SK-N-MC (cell line): ENCODE measurements around the gene ADGRL3.

Source experiments
- DNase-seq: peaks from one replicate; pipeline ENCODE4 v3.0.0-alpha.2; 2011; ENCODE audit warnings: low read depth, low spot score
- H3K27ac ChIP-seq: fragments of 200-600 bp; sonication (generic); 2 replicates; pipeline ENCODE4 v1.5.1; 2016; ENCODE audit warnings: mixed run types
- H3K36me3 ChIP-seq: fragments of 200-600 bp; sonication (generic); 2 replicates; pipeline ENCODE4 v1.6.1; 2017; ENCODE audit warnings: antibody characterized with exemption, low read length, mixed read lengths; ENCODE audit not compliant: insufficient read depth
- H3K4me3 ChIP-seq: fragments of 200-600 bp; sonication (generic); 2 replicates; pipeline ENCODE4 v1.5.1; 2016
- H3K9ac ChIP-seq: fragments of 200-600 bp; sonication (generic); 2 replicates; pipeline ENCODE4 v1.8.0; 2017; ENCODE audit warnings: mixed run types, mixed read lengths; ENCODE audit not compliant: insufficient read length
- H3K9me3 ChIP-seq: fragments of 200-600 bp; sonication (generic); 2 replicates; pipeline ENCODE4 v1.6.1; 2017; ENCODE audit warnings: low read depth, mild to moderate bottlenecking, antibody characterized with exemption, low read length, moderate library complexity, mixed read lengths
- EZH2 ChIP-seq: fragments of 200-600 bp; sonication (generic); IDR thresholded peaks from one replicate; pipeline ENCODE4 v1.6.1; 2017; ENCODE audit warnings: antibody characterized with exemption
- FOXP2 ChIP-seq: optimal IDR thresholded peaks from 2 replicates; pipeline ENCODE3; 2011; ENCODE audit warnings: mild to moderate bottlenecking, moderate library complexity; ENCODE audit not compliant: insufficient read depth; ENCODE audit errors: extremely low read length, control extremely low read depth
- POLR2AphosphoS5 ChIP-seq: IDR thresholded peaks from 2 replicates; pipeline ENCODE4 v1.6.1; 2012; ENCODE audit warnings: mild to moderate bottlenecking, low read depth, low read length, borderline replicate concordance

ADGRL3 gene

DNA sequence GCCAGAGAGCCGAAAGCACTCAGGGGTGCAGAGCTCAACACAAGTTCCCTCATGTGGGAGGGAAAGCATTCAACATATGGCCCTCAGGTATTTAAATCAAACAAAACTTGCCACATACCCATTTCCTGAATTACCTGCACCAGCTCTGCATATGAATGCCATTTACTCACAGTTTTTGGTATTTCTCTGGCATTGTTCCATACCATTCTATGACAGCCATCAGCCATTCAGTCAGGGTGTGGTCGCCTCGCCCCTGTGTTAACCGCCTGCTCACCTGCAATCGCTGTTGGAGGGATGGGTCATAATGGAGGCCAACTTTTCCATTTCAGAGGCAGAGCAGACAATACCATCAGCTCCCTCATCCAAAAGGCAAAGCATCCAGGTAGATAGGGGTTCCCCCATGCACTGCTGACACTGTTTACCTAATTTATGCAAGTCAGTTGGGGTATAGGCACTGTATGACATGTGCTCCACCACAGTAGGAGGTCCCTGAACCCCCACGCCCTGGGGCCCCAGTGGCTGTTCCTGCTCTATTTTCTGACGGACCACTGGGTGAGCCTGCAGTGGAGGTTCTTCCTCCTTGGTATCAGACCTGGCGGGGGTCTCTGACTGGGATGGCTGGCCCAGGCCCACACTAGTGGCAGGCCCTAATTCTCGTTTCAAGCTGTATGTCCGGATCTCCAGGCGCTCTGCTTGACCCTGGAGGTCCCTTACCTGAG lies 227.1 kb downstream of the ADGRL3 start:
- H3K4me3 ChIP-seq, result no peak overlapping the region
- no peak overlapping the region for H3K27ac ChIP-seq
- TF ChIP-seq POLR2AphosphoS5, result no peak
- no peak for TF ChIP-seq FOXP2
- TF ChIP-seq EZH2, result no peak
- no peak for DNase-seq
- H3K9me3 ChIP-seq, result no peaks in the 10 kb centered on the region
- H3K9ac ChIP-seq, result no peak overlapping the region
- H3K36me3 ChIP-seq, result no peaks in the 10 kb centered on the region

DNA sequence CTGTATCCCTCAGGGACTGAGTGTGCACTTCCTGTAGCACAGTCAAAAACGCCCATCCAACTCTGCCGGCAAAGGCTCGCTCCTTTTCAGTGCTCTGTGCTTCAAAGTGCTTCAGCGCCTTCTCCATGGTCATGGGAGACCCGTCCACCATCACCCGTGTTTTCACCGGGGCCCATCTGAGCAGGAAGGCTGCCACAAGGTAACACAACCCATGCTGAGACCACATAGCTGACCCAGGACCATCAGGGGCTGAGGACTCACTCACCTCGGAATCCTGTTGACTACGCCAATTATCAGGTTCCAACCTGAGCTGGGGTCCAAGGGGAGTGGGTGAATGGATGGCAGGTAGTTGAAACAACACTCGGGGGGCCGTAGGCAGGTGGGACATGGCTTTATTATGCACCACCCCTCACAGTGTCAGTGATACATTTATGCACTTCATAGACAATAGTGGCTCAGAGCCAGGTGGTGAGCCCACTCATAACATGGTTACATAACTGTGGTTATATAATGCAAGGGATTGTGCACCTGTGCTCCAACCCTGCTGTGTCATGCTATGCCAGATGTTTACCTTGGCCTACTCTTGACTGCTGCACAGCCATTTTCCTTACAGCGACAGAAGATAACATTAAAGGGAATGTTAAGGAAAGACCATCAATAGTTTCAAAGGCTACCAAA lies 227.8 kb downstream of the ADGRL3 start:
- H3K9me3 ChIP-seq, result no peaks in the 10 kb centered on the region
- H3K27ac ChIP-seq, result no peak overlapping the region
- H3K4me3 ChIP-seq, result no peak overlapping the region
- TF ChIP-seq EZH2, result no peak
- TF ChIP-seq POLR2AphosphoS5, result no peak
- TF ChIP-seq FOXP2, result no peak
- H3K36me3 ChIP-seq, result no peaks in the 10 kb centered on the region
- no peak overlapping the region for H3K9ac ChIP-seq
- DNase-seq, result no peak

DNA sequence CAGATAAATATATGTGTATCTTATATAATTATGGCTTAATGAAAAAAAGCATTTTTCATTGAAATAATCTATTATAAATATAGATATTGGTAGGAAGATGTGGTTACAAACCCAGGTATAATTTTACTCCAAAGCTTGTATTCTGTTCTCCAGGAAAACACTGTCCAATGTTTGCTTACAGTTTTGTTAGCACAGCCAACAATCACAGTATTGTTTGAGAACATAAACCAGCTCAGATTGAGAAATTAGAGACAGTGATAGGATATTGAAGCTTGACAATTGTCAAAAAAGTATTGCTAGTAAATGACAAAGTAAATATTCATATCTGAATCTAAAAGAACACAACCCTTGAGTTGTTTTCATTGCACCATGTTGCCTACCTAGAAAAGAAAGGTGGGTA lies 228.8 kb downstream of the ADGRL3 start:
- Histone ChIP-seq H3K9me3 (no peaks in the 10 kb centered on the region), H3K9ac (no peak overlapping the region), H3K36me3 (no peaks in the 10 kb centered on the region), H3K27ac (no peak overlapping the region), H3K4me3 (no peak overlapping the region)
- DNase-seq, result no peak
- TF ChIP-seq EZH2 (no peak), POLR2AphosphoS5 (no peak), FOXP2 (no peak)

DNA sequence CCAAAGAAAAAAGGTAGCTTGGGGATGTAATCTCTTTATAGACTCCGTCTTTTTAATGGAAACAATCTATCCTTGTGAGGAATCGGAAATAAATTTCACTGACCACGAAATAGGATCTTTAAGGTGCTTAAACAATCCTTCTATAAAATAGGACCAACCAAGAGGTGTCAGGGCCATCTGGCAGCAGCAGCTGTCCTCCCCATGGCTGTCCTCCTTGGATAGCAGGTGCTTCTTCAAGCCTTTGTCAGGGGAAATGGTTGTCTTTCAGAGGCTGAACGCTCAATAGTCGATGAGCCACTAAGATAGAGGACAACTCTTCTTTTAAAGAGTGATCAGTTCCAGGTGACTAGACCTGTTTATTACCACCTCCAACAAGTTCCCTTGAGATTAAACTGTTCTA lies 231.0 kb downstream of the ADGRL3 start:
- Histone ChIP-seq H3K27ac (no peak overlapping the region), H3K9me3 (no peaks in the 10 kb centered on the region), H3K36me3 (no peaks in the 10 kb centered on the region), H3K4me3 (no peak overlapping the region), H3K9ac (no peak overlapping the region)
- no peak for DNase-seq
- TF ChIP-seq POLR2AphosphoS5 (no peak), FOXP2 (no peak), EZH2 (no peak)

DNA sequence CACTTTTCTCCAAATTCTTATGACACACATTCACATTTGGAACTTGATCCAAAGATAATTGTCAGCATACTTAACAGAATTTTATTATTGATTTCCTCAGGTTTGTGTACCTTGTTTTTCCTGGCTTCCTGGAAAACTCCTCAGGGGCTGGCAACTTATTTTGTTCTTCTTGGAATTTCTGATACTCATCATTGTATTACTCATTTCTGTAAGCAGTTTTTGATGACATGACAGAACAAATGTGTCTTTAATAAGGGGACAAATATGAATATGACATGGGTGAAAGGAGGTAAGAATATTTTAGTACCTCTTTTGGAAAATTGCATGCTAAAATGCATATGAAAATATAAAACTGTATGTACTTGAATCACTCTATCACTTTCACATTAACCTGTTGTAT lies 237.8 kb downstream of the ADGRL3 start:
- H3K27ac ChIP-seq, result no peak overlapping the region
- no peak overlapping the region for H3K4me3 ChIP-seq
- H3K9ac ChIP-seq, result no peak overlapping the region
- DNase-seq, result no peak
- TF ChIP-seq POLR2AphosphoS5 (no peak), EZH2 (no peak), FOXP2 (no peak)
- no peaks in the 10 kb centered on the region for H3K9me3 ChIP-seq
- H3K36me3 ChIP-seq, result no peaks in the 10 kb centered on the region

DNA sequence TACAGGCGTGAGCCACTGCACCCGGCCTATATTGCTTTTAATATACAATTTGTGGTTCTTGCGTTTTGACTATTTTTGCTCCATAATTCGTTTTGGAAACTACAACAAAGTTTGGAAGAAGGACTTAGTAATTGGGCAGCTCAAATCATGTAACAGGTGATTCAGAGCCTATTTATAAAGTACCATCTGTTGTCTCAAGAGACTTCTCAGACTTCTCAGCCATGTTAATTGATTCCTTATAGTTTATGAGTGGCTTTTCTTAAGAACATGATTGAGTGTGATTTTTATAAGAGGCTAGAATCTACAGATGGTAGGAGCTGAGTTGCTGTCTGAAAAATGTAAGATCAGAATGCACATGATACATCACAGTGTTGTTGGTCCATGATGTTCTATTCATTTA lies 240.2 kb downstream of the ADGRL3 start:
- Histone ChIP-seq H3K9me3 (no peaks in the 10 kb centered on the region), H3K9ac (no peak overlapping the region), H3K4me3 (no peak overlapping the region), H3K36me3 (no peaks in the 10 kb centered on the region), H3K27ac (no peak overlapping the region)
- TF ChIP-seq FOXP2 (no peak), POLR2AphosphoS5 (no peak), EZH2 (no peak)
- no peak for DNase-seq

DNA sequence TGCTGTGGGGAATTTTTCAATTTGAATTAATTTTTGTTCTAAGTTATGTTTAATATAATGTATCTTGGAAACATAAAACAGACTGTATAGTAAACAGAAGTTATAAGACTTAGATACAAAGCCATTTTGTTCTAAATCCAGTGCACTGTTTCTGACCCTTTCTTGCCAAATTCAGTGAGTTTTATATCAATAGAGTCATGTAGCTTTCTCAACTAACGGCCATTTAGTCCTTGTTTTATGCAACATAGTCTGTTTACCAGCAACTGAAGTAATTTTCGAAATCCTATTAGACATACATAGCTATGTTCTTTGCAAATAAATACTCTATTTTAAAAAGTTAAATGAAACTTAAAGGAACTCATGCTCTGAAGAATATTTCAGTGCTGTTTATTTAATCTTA lies 242.8 kb downstream of the ADGRL3 start:
- Histone ChIP-seq H3K27ac (no peak overlapping the region), H3K4me3 (no peak overlapping the region), H3K36me3 (no peaks in the 10 kb centered on the region), H3K9me3 (no peaks in the 10 kb centered on the region), H3K9ac (no peak overlapping the region)
- TF ChIP-seq POLR2AphosphoS5, result no peak
- TF ChIP-seq FOXP2, result no peak
- no peak for TF ChIP-seq EZH2
- no peak for DNase-seq

DNA sequence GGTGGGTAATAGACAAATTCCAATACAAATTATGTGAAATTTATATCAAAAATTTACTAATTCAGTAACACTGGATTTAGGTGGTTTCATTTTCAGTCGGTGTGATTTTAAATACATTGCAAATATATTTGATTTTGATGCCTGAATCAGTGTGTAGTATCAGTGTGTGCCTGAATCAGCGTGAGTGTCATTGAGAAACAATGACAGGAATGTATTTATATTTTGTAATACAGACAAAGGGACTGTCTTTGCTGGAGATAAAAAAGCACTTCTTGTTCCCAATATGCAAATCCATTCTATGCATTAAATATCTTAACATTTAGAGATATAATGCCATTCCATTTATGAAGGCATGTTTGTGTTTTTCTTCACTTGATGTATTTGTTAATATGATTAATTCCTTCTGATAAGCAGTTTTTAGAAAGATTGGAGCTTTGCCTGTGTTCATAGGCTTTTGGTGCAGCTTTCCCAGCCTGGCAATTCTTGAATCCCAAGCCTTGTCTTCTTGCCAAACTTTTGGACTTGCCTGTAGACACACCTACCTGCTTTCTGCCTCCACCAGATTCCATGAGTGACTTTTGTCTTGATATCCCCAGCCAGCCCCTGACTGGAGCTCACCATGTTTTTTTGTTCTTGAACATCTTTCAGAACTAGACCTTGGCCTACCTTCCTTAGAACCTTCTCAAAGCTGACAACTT lies 243.8 kb downstream of the ADGRL3 start:
- no peak overlapping the region for H3K4me3 ChIP-seq
- no peaks in the 10 kb centered on the region for H3K36me3 ChIP-seq
- no peak for DNase-seq
- H3K9ac ChIP-seq, result no peak overlapping the region
- H3K9me3 ChIP-seq, result no peaks in the 10 kb centered on the region
- no peak overlapping the region for H3K27ac ChIP-seq
- no peak for TF ChIP-seq FOXP2
- TF ChIP-seq POLR2AphosphoS5, result no peak
- no peak for TF ChIP-seq EZH2
